K562 (cell line): ENCODE data around the gene CSF3. TPM values are rescaled to one million over a fixed set of nuclear protein-coding genes. Genes with fewer than 3 reads are reported as not detected.

Experiments used
- ESRRA ChIP-seq: fragments of 450-650 bp; IDR thresholded peaks from 2 replicates; pipeline ENCODE4 v1.6.1; 2014; ENCODE audit warnings: low read depth, mild to moderate bottlenecking, moderate library complexity, borderline replicate concordance
- KDM4B ChIP-seq, 2 experiments: fragments of 450-650 bp in 1 of 2; sonication (generic) in 1 of 2; IDR thresholded peaks; 2 replicates each; pipeline ENCODE4 v1.6.1; 2016 to 2017; ENCODE audit warnings: borderline replicate concordance in 2 of 2, antibody characterized with exemption in 1 of 2, low read depth in 1 of 2, mild to moderate bottlenecking in 1 of 2
- MAFK ChIP-seq: IDR thresholded peaks from 2 replicates; pipeline ENCODE4 v1.6.1; 2011; ENCODE audit warnings: low read length, improper control_type of control experiment
- ZFP1 ChIP-seq: fragments of 450-650 bp; formaldehyde crosslinking; IDR thresholded peaks from 2 replicates; pipeline ENCODE4 v1.4.0; 2020; ENCODE audit warnings: mild to moderate bottlenecking, mixed read lengths
- ZFPM2 ChIP-seq: fragments of 250-450 bp; sonication (Bioruptor Pico); IDR thresholded peaks from 2 replicates; pipeline ENCODE4 v1.5.1; 2022; ENCODE audit warnings: mild to moderate bottlenecking
- polyA plus RNA-seq, 8 experiments: library from polyadenylated mRNA; depleted of rRNA in 4 of 8; stranded (reverse) in 5 of 8; unstranded in 3 of 8; fragments of >200 nt; fragmentation: Nextera tagmentation in 2 of 8; fragmentation: Illumina TruSeq in 1 of 8; extraction: Ambion mirVana in 2 of 8; extraction: Trizol in 1 of 8; gene quantifications; 2 replicates each; pipeline versions ENCODE4 v1.2.1 to v1.2.3, GENCODE V29; 2011 to 2014; ENCODE audit warnings: inconsistent platforms in 1 of 8, missing spikeins in 1 of 8
- total RNA-seq, 7 experiments: library from RNA; depleted of rRNA in 6 of 7; stranded (reverse); fragments of >200 nt in 6 of 7; fragmentation: Illumina TruSeq in 2 of 7; extraction: Trizol in 2 of 7; gene quantifications; 2 replicates each; pipeline versions ENCODE4 v1.2.1 to v1.2.3, GENCODE V29; 2011 to 2021; ENCODE audit warnings: low replicate concordance in 1 of 7
- TF ChIP-seq, protein P1 (sequence below), 2 experiments: fragments of 450-650 bp in 1 of 2; sonication (generic) in 1 of 2; formaldehyde crosslinking in 1 of 2; IDR thresholded peaks; 2 replicates each; pipeline versions ENCODE4 v1.7.1 to v1.9.0; 2016 to 2022; ENCODE audit warnings: inconsistent platforms in 1 of 2, mild to moderate bottlenecking in 1 of 2, missing genetic modification reagents in 1 of 2
- TF ChIP-seq, protein P2 (sequence below): sonication (generic); formaldehyde crosslinking; IDR thresholded peaks from 2 replicates; pipeline ENCODE4 v1.8.1; 2023; ENCODE audit warnings: mild to moderate bottlenecking, missing genetic modification reagents
- TF ChIP-seq, protein P3 (sequence below): fragments of 250-450 bp; sonication (Bioruptor Pico); IDR thresholded peaks from 2 replicates; pipeline ENCODE4 v1.5.0; 2022; ENCODE audit warnings: mild to moderate bottlenecking

Gene CSF3
- total and polyA plus RNA-seq, 9 of the 15 experiments (the other 6 are each of a cell fraction or from before 2014, with no cell fraction given), result 0.19 TPM; not detected in 8

DNA sequence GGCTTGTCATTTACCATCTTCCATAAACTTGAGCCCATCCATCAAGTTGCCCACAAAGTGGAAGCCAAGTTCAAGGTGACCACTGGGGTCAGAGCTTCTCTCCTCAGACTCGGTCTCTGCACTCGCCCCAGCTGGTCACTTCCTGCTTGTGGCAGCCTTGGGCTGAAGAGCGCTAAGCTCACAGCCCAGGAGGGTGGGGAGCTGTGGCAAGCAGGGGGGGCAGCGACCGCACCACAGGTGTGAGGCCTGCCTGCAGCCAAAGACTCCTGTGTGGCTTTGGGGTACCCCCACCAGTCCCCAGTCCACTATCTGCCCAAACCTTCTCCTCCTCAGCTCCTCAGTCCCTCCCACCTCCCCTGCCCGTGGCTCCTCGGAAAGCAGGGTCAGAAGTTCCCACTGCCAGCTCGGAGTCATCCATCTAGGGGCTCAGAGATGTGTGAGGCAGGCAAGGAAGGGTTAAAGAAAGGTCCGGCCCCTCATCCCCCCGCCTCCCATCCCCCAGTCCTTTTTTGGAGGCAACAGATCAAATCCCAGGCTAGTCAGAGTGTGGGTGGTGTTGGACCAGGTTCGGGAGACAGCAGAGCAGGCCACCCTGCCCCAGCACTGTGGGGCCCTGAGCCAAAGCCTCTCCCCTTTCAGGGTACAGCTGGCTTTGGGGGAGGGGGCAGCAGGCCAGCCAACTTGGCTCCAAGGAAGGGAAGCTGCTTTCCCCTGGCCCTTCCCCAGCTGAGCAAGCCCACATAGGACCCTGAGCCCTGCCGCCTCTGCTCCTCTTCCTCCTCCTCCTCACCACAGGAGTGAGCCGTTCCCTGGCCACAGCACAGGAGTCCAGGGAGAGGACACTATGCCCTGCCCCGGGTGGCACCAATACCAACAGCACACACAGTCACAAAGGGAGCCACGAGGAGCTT is 3.2 kb downstream of the CSF3 start (continued):
- TF ChIP-seq, protein P1, sequence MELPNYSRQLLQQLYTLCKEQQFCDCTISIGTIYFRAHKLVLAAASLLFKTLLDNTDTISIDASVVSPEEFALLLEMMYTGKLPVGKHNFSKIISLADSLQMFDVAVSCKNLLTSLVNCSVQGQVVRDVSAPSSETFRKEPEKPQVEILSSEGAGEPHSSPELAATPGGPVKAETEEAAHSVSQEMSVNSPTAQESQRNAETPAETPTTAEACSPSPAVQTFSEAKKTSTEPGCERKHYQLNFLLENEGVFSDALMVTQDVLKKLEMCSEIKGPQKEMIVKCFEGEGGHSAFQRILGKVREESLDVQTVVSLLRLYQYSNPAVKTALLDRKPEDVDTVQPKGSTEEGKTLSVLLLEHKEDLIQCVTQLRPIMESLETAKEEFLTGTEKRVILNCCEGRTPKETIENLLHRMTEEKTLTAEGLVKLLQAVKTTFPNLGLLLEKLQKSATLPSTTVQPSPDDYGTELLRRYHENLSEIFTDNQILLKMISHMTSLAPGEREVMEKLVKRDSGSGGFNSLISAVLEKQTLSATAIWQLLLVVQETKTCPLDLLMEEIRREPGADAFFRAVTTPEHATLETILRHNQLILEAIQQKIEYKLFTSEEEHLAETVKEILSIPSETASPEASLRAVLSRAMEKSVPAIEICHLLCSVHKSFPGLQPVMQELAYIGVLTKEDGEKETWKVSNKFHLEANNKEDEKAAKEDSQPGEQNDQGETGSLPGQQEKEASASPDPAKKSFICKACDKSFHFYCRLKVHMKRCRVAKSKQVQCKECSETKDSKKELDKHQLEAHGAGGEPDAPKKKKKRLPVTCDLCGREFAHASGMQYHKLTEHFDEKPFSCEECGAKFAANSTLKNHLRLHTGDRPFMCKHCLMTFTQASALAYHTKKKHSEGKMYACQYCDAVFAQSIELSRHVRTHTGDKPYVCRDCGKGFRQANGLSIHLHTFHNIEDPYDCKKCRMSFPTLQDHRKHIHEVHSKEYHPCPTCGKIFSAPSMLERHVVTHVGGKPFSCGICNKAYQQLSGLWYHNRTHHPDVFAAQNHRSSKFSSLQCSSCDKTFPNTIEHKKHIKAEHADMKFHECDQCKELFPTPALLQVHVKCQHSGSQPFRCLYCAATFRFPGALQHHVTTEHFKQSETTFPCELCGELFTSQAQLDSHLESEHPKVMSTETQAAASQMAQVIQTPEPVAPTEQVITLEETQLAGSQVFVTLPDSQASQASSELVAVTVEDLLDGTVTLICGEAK (IDR thresholded peaks at IDR 0.05), result no peak
- TF ChIP-seq, protein P1 (CRISPR knock-in tag; IDR thresholded peaks at IDR 0.05), result no peak
- TF ChIP-seq, protein P2, sequence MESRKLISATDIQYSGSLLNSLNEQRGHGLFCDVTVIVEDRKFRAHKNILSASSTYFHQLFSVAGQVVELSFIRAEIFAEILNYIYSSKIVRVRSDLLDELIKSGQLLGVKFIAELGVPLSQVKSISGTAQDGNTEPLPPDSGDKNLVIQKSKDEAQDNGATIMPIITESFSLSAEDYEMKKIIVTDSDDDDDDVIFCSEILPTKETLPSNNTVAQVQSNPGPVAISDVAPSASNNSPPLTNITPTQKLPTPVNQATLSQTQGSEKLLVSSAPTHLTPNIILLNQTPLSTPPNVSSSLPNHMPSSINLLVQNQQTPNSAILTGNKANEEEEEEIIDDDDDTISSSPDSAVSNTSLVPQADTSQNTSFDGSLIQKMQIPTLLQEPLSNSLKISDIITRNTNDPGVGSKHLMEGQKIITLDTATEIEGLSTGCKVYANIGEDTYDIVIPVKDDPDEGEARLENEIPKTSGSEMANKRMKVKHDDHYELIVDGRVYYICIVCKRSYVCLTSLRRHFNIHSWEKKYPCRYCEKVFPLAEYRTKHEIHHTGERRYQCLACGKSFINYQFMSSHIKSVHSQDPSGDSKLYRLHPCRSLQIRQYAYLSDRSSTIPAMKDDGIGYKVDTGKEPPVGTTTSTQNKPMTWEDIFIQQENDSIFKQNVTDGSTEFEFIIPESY (CRISPR knock-in tag), result peak; percentile 54; the same call in 1 of the 2 replicates
- TF ChIP-seq ESRRA (no peak), ZFPM2 (CRISPR knock-in tag) (no peak), KDM4B (IDR thresholded peaks at IDR 0.05; ENCODE audit: borderline replicate concordance in 2 of 2, low read depth in 1 of 2) (no peak), ZFP1 (CRISPR knock-in tag) (no peak), MAFK (no peak)
- TF ChIP-seq, protein P3, sequence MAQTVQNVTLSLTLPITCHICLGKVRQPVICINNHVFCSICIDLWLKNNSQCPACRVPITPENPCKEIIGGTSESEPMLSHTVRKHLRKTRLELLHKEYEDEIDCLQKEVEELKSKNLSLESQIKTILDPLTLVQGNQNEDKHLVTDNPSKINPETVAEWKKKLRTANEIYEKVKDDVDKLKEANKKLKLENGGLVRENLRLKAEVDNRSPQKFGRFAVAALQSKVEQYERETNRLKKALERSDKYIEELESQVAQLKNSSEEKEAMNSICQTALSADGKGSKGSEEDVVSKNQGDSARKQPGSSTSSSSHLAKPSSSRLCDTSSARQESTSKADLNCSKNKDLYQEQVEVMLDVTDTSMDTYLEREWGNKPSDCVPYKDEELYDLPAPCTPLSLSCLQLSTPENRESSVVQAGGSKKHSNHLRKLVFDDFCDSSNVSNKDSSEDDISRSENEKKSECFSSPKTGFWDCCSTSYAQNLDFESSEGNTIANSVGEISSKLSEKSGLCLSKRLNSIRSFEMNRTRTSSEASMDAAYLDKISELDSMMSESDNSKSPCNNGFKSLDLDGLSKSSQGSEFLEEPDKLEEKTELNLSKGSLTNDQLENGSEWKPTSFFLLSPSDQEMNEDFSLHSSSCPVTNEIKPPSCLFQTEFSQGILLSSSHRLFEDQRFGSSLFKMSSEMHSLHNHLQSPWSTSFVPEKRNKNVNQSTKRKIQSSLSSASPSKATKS (CRISPR knock-in tag), result no peak
